ENCODE data around the gene RMND5B.
"Not testable (repeated sequence)": the region's sequence is repeated elsewhere in the genome, so short reads cannot be mapped to it uniquely, and the experiment has no call there.

RMND5B gene
- total RNA-seq = 11.7 to 32.7 (median 18.3) reads per million in 17 experiments

- DNase-seq = peak; percentile 87 to 95 (median 92)
These were observed at the start of gene RMND5B for GRCh38 chr5:178130576-178131445. Gene RMND5B (plus strand): TSS chr5:178131014. CDS start chr5:178138120, 7,106 bp downstream.

- no peak for DNase-seq
These were observed 49.1 kb upstream of the RMND5B start for GRCh38 chr5:178081571-178082243.

- DNase-seq = no peak
These were observed 46.9 kb upstream of the RMND5B start for GRCh38 chr5:178083922-178084321.

- DNase-seq = no peak
These were observed 45.5 kb upstream of the RMND5B start for GRCh38 chr5:178085316-178085715.

GRCh38 chr5:178086266-178086665 lies 44.5 kb upstream of the RMND5B start:
- DNase-seq = no peak

GRCh38 chr5:178087199-178087598 lies 43.6 kb upstream of the RMND5B start:
- not testable (repeated sequence) for DNase-seq

- DNase-seq = no peak
These were observed 40.0 kb upstream of the RMND5B start for GRCh38 chr5:178090856-178091255.

GRCh38 chr5:178093134-178093533 lies 37.7 kb upstream of the RMND5B start:
- no peak for DNase-seq

GRCh38 chr5:178094345-178094744 lies 36.5 kb upstream of the RMND5B start:
- DNase-seq = no peak

- no peak for DNase-seq
These were observed 32.1 kb upstream of the RMND5B start for GRCh38 chr5:178098685-178099084.

GRCh38 chr5:178103612-178104011 lies 27.2 kb upstream of the RMND5B start:
- no peak for DNase-seq

GRCh38 chr5:178104492-178104891 lies 26.3 kb upstream of the RMND5B start:
- DNase-seq = no peak

GRCh38 chr5:178106086-178106485 lies 24.7 kb upstream of the RMND5B start:
- no peak for DNase-seq

GRCh38 chr5:178106556-178107239 lies 24.1 kb upstream of the RMND5B start:
- DNase-seq = no peak

GRCh38 chr5:178107756-178108310 lies 23.0 kb upstream of the RMND5B start:
- DNase-seq = no peak

- DNase-seq = no peak
These were observed 22.4 kb upstream of the RMND5B start for GRCh38 chr5:178108446-178108845.

- DNase-seq = peak; percentile 41 to 69 (median 52)
These were observed 21.8 kb upstream of the RMND5B start for GRCh38 chr5:178108966-178109365.

- no peak for DNase-seq
These were observed 20.3 kb upstream of the RMND5B start for GRCh38 chr5:178110511-178110910.

GRCh38 chr5:178111925-178112324 lies 18.9 kb upstream of the RMND5B start:
- DNase-seq = no peak

- DNase-seq = no peak
These were observed 18.3 kb upstream of the RMND5B start for GRCh38 chr5:178112545-178112944.

- DNase-seq = peak; percentile 21 to 63 (median 46)
These were observed 17.6 kb upstream of the RMND5B start, which contains the start of gene N4BP3 for GRCh38 chr5:178113141-178113787. Gene N4BP3 (plus strand): TSS chr5:178113532. CDS start chr5:178119584, 6,052 bp downstream.

- DNase-seq = no peak
These were observed 16.9 kb upstream of the RMND5B start for GRCh38 chr5:178113841-178114324.
